ENCODE measurements around the gene YBX1.
"Not testable (repeated sequence)": the region's sequence is repeated elsewhere in the genome, so short reads cannot be mapped to it uniquely, and the experiment has no call there.

YBX1 gene

GRCh38 chr1:42744148-42744413 is 61.9 kb downstream of the YBX1 start:
- in situ Hi-C loops (cut with MboI; ENCODE audit: low sequenced_read_pairs), result loop anchor here (10.0 to 25.0 kb wide), 2 partner anchors 399 to 582 kb away; partner anchors contain the start of genes GUCA2A and GUCA2B

GRCh38 chr1:42745851-42746250 is 63.6 kb downstream of the YBX1 start:
- in situ Hi-C loops (cut with MboI; ENCODE audit: low sequenced_read_pairs), result loop anchor here (10.0 to 25.0 kb wide), 2 partner anchors 401 to 584 kb away; partner anchors contain the start of genes GUCA2A and GUCA2B

GRCh38 chr1:42746436-42747105 is 64.4 kb downstream of the YBX1 start:
- in situ Hi-C loops (cut with MboI; ENCODE audit: low sequenced_read_pairs), result loop anchor here (10.0 to 25.0 kb wide), 2 partner anchors 402 to 584 kb away; partner anchors contain the start of genes GUCA2A and GUCA2B

GRCh38 chr1:42747125-42747524 is 64.9 kb downstream of the YBX1 start:
- in situ Hi-C loops (cut with MboI; ENCODE audit: low sequenced_read_pairs), result loop anchor here (10.0 to 25.0 kb wide), 2 partner anchors 402 to 585 kb away; partner anchors contain the start of genes GUCA2A and GUCA2B

- in situ Hi-C loops (cut with MboI; ENCODE audit: low sequenced_read_pairs), result loop anchor here (10.0 to 25.0 kb wide), 2 partner anchors 403 to 586 kb away; partner anchors contain the start of genes GUCA2A and GUCA2B
Measured at GRCh38 chr1:42748021-42748420, 65.8 kb downstream of the YBX1 start.

- in situ Hi-C loops (cut with MboI; ENCODE audit: low sequenced_read_pairs), result loop anchor here (10.0 to 25.0 kb wide), 2 partner anchors 404 to 586 kb away; partner anchors contain the start of genes GUCA2A and GUCA2B
Measured at GRCh38 chr1:42748461-42749410, 66.5 kb downstream of the YBX1 start.

GRCh38 chr1:42750041-42750440 is 67.8 kb downstream of the YBX1 start:
- in situ Hi-C loops (cut with MboI; ENCODE audit: low sequenced_read_pairs), result no loop called here

- in situ Hi-C loops (cut with MboI; ENCODE audit: low sequenced_read_pairs), result not testable (repeated sequence)
Measured at GRCh38 chr1:42751511-42752070, 69.4 kb downstream of the YBX1 start.

GRCh38 chr1:42752284-42752683 is 70.1 kb downstream of the YBX1 start:
- in situ Hi-C loops (cut with MboI; ENCODE audit: low sequenced_read_pairs), result no loop called here

- in situ Hi-C loops (cut with MboI; ENCODE audit: low sequenced_read_pairs), result no loop called here
Measured at GRCh38 chr1:42753070-42753469, 70.9 kb downstream of the YBX1 start.

Data from HL-60/S4 (cell line).